GM23248 (cell line): ENCODE measurements around the gene RENBP.

ENCODE experiments used
- EZH2 ChIP-seq: fragments of 200-600 bp; sonication (generic); IDR thresholded peaks from 2 replicates; pipeline ENCODE4 v1.6.1; 2018; ENCODE audit warnings: antibody characterized with exemption, mild to moderate bottlenecking; ENCODE audit not compliant: insufficient read depth, poor library complexity, severe bottlenecking
- EZH2phosphoT487 ChIP-seq: fragments of 200-600 bp; sonication (generic); IDR thresholded peaks from 2 replicates; pipeline ENCODE4 v1.6.1; 2018; ENCODE audit warnings: antibody characterized with exemption, moderate library complexity, mild to moderate bottlenecking, low read depth; ENCODE audit not compliant: insufficient read depth

DNA sequence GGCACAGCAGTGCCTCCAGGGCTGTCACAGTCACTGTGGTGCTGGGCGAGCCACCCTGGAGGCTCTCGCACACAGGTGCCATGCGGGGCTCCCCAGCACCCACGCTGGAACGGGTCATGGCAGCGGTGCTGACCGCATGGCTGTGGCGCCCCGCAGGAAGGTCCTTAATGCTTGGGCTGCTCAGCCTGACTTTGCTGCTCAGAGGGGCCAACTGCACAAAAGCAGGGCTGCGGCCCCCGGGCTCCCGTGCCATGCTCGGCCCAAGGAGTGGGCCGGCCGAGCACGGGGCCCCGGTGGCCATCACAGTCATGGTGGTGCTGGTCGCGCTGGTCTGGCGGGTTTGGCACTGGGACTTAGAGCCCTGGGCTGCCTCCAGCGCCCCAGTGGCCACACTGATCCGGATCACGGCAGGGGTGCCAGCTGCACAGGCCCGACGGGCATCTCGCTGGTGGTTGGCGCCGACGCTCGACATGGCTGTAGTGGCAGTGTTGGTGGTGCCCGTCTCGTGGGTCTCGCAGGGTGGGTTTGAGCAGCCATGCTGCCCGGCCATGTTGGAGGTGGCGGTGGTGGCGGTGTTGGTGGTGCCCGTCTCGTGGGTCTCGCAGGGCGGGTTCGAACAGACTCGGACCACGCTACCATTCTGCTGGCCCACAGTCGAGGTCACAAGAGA, 10.2 kb upstream of the RENBP start:
- TF ChIP-seq EZH2 = no peak
- TF ChIP-seq EZH2phosphoT487 = no peak
